Dendritic cell treated with granulocyte-macrophage colony-stimulating factor and Interleukin-4, amounts not matched to agents 40 ng/mL and 50 ng/mL, for 4 days (primary cell): ENCODE results near the gene MYOCD.

Experiments
- H3K27ac Mint-ChIP-seq: one replicate; pipeline ENCODE4 v1.8.0; 2022; ENCODE audit warnings: mild to moderate bottlenecking, mixed read lengths
- H3K27me3 Mint-ChIP-seq: one replicate; pipeline ENCODE4 v1.8.0; 2022; ENCODE audit warnings: mild to moderate bottlenecking, mixed read lengths
- H3K36me3 Mint-ChIP-seq: one replicate; pipeline ENCODE4 v1.8.0; 2022; ENCODE audit warnings: low read depth, mixed read lengths
- H3K4me1 Mint-ChIP-seq: one replicate; pipeline ENCODE4 v1.8.0; 2022; ENCODE audit warnings: low read depth, mixed read lengths
- H3K4me3 Mint-ChIP-seq: one replicate; pipeline ENCODE4 v1.8.0; 2022; ENCODE audit warnings: mild to moderate bottlenecking, moderate library complexity, mixed read lengths
- H3K9me3 Mint-ChIP-seq: one replicate; pipeline ENCODE4 v1.8.0; 2022; ENCODE audit warnings: mixed read lengths
- intact Hi-C: fragments of 100-400 bp; cut with micrococcal nuclease; formaldehyde crosslinking; loops from one replicate; pipeline ENCODE4 v1.15.0; 2022

The MYOCD gene, protein sequence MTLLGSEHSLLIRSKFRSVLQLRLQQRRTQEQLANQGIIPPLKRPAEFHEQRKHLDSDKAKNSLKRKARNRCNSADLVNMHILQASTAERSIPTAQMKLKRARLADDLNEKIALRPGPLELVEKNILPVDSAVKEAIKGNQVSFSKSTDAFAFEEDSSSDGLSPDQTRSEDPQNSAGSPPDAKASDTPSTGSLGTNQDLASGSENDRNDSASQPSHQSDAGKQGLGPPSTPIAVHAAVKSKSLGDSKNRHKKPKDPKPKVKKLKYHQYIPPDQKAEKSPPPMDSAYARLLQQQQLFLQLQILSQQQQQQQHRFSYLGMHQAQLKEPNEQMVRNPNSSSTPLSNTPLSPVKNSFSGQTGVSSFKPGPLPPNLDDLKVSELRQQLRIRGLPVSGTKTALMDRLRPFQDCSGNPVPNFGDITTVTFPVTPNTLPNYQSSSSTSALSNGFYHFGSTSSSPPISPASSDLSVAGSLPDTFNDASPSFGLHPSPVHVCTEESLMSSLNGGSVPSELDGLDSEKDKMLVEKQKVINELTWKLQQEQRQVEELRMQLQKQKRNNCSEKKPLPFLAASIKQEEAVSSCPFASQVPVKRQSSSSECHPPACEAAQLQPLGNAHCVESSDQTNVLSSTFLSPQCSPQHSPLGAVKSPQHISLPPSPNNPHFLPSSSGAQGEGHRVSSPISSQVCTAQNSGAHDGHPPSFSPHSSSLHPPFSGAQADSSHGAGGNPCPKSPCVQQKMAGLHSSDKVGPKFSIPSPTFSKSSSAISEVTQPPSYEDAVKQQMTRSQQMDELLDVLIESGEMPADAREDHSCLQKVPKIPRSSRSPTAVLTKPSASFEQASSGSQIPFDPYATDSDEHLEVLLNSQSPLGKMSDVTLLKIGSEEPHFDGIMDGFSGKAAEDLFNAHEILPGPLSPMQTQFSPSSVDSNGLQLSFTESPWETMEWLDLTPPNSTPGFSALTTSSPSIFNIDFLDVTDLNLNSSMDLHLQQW

DNA sequence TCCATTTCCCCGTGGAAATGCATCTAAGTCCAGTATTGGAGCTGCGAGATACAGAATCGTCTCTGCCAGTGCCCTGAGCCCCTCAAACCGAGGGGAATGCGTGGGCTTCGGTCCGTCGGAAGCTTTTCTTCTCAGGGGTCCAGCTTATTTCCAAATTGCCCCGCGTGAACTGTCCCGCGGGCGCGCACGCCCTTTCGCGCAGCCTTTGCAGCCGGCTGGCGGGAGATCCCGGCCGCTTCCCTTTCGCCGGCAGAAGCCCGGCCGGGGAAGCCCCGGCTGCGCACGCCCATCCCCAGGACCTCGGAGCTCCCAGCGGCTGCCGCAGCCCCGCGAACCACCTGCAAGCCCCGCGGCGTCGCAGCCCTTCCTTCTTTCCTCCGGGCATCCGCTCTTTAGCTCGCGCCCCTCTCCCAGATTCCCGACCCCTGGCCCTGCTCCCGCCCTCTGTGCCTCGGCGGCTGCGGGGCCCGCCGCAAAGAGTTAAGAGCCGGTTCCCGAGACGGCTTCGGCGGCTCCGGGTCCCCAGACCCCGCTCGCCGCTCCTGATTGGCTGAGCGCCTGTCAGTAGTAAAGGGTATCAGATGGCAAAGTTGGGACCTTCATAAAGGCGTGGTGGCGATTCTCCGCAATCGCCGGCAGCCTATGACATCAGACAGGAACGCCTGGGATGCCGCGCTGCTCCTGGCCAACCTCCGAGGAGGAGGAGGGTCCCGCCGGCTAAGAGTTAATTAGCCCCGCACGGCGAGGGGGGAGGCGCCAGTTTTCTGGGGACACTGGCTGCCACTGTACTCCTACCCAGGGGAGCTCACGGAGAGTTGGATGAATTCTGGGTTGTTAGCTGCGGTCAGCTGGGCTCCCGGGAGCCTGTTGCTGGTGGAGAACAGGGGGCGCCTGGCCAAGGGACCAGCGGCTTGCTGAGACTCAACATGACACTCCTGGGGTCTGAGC is at the start of gene MYOCD:
Gene MYOCD (plus strand): TSS at position 628 of the 948 bp plus-strand sequence. CDS start 299 bp downstream, at position 927.
- Mint-ChIP-seq H3K9me3 (no peaks in the 10 kb centered on the region), H3K27me3 (peaks cover 50% of the 10 kb centered on the region), H3K27ac (no peak within 1 kb of the TSS), H3K36me3 (no peaks in the 10 kb centered on the region), H3K4me1 (no peaks in the 10 kb centered on the region), H3K4me3 (no peak within 1 kb of the TSS)
- intact Hi-C loops, result no loop called here

DNA sequence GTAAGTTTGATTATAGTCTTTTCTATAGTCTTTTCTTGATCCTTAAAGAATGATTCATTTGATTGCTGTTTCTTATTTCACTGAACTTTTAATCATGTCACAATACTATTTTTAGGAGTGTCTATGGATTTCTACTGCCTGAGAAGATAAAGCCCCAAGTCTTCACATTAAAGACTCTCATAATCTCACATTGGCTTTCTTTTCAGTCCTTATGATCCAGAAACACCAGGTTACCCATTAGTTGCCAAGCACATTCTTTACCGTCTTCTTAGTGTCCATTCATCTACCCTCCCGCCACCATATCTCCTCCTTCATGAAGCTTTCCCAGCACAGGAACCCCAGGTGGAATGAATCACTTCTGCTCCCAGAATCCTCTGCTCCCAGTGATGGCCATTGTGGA is 49.5 kb upstream of the MYOCD start:
- Mint-ChIP-seq H3K9me3 (peaks cover 14% of the 10 kb centered on the region), H3K27me3 (no peaks in the 10 kb centered on the region), H3K36me3 (no peaks in the 10 kb centered on the region), H3K4me3 (no peak overlapping the region), H3K27ac (no peak overlapping the region), H3K4me1 (no peaks in the 10 kb centered on the region)
- intact Hi-C loops, result no loop called here

DNA sequence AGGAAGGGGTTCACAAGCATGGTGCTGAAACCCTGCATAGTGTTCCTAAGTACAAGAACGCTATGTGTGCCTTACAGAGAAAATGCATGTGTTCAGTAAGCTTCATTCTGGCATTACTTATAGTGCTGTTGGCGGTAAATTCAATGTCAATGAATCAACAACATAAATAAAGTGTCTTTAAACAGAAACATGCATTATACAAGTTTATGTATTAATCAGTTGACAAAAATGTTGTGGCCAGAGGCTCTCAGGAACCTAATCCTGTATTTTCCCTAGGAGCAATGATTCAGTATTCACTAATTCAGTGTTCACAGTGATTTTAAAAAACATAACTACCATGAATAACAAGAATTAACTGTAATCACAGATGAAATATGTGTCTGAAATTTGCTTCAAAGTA is 47.1 kb upstream of the MYOCD start:
- Mint-ChIP-seq H3K9me3 (peaks cover 19% of the 10 kb centered on the region), H3K27me3 (no peaks in the 10 kb centered on the region), H3K4me1 (no peaks in the 10 kb centered on the region), H3K4me3 (no peak overlapping the region), H3K27ac (no peak overlapping the region), H3K36me3 (no peaks in the 10 kb centered on the region)
- intact Hi-C loops, result no loop called here

DNA sequence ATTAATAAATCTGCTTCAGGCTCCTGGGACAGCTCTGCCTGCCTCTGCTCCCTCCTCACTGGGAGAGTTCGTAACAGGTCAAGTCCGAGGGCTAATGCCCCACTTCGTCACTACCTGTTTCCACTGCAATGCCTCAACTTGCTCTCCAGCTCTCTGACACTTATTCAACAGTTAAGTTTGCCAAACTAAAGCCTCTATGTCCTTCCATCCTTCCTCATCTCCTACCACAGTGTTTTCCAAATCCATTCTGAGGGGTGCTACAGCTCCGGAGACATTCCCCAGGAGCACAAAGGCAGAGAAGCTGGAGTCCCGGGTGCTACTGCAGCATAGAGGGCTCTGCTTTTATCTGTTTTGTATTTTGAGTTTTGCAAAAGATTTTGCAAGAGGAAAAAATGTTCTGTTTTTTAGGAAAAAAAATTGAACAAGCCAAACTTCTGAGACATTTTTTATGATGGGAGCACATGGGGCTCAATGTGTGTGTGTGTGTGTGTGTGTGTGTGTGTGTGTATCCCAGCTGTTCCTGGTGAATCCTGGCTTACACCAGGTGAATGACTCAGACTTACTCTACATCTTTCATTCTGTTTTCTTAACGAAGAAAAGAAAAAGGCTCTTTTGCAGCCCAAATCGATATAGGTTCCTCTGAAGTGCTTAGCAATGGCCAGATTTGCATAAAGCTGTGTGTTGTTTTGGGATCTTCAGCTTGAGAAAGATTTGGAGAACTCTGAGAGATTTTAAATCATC is 46.1 kb upstream of the MYOCD start:
- H3K27me3 Mint-ChIP-seq, result no peaks in the 10 kb centered on the region
- H3K4me3 Mint-ChIP-seq, result no peak overlapping the region
- intact Hi-C loops, result no loop called here
- no peaks in the 10 kb centered on the region for H3K4me1 Mint-ChIP-seq
- no peak overlapping the region for H3K27ac Mint-ChIP-seq
- H3K36me3 Mint-ChIP-seq, result no peaks in the 10 kb centered on the region
- H3K9me3 Mint-ChIP-seq, result peaks cover 9% of the 10 kb centered on the region

DNA sequence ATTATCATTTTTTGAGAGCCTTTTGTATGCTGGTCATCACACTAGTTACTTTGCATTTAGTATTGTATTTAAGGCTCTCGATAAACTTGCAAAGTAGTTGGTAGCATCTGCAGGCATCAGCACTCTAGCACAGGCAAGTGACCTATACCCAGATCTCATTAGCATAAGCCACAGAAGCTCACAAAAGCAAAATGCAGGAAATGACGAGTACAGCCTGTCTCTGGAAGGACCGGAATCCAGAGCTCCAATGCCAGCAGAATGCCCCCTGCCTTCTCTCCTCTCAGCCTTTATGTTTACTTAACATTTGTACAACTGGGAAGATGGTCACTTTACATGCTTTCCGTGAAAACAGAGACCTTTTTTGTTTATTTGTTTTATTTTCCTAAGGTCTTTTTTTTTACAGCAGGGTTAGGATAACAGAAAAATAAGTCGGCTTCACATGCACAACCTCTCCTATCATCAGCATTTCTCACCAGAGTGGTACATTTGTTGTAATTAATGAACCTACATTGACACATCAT is 45.4 kb upstream of the MYOCD start:
- Mint-ChIP-seq H3K4me3 (no peak overlapping the region), H3K9me3 (peaks cover 8% of the 10 kb centered on the region), H3K27ac (no peak overlapping the region), H3K4me1 (no peaks in the 10 kb centered on the region), H3K27me3 (no peaks in the 10 kb centered on the region), H3K36me3 (no peaks in the 10 kb centered on the region)
- intact Hi-C loops, result no loop called here

DNA sequence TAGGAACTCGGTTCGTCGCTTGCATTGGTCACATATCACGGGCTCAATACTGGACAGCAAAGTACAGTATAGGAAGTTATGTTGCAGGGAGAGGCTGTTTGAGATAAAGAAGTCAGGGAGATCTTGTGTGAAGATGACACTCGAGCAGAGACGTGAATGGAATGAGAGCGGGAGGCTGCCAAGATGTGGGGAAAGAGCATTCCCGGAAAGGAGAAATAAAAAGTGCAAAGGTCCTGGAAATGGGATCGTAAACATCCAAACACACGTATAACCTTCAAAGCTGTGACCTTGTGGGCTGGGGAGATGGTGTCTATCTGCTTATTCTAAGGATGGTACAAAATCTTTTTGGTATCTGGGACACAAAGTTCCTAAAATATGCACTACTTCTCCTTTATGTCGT is 43.0 kb upstream of the MYOCD start:
- no peaks in the 10 kb centered on the region for H3K4me1 Mint-ChIP-seq
- intact Hi-C loops, result no loop called here
- peaks cover 8% of the 10 kb centered on the region for H3K9me3 Mint-ChIP-seq
- H3K27ac Mint-ChIP-seq, result no peak overlapping the region
- no peak overlapping the region for H3K4me3 Mint-ChIP-seq
- H3K27me3 Mint-ChIP-seq, result no peaks in the 10 kb centered on the region
- H3K36me3 Mint-ChIP-seq, result no peaks in the 10 kb centered on the region

DNA sequence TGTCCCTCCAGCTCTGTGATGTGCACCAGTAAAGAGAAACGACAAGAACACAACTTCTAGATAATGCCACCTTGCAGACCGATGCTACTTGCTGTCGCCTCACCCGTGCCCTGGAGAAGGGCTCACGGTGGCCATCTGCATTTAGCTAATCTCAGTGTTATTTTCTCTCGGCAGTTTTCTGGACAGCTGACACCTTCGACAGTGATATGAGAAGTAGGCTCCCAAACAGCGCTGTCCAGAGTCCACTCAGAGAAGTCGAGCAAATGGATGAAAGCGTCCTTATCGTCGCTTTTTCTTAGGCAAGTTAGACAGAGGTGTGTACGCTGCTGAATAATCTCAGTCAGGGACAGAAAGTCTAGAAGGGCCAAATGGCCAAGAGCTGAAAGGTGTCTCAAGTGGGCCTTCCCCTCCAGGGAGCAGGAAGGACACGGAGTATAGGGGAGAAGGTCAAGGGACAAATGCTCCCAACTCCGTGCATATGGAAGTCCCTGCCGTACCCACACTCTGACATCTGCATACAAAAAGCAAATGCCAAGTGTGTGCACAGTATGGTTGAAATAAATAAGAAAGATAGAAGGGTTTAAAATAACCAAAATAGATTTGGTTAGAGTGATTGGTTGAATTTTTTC is 42.4 kb upstream of the MYOCD start:
- no peak overlapping the region for H3K27ac Mint-ChIP-seq
- H3K4me1 Mint-ChIP-seq, result no peaks in the 10 kb centered on the region
- no peaks in the 10 kb centered on the region for H3K27me3 Mint-ChIP-seq
- H3K36me3 Mint-ChIP-seq, result no peaks in the 10 kb centered on the region
- H3K9me3 Mint-ChIP-seq, result peaks cover 8% of the 10 kb centered on the region
- no peak overlapping the region for H3K4me3 Mint-ChIP-seq
- intact Hi-C loops, result no loop called here

DNA sequence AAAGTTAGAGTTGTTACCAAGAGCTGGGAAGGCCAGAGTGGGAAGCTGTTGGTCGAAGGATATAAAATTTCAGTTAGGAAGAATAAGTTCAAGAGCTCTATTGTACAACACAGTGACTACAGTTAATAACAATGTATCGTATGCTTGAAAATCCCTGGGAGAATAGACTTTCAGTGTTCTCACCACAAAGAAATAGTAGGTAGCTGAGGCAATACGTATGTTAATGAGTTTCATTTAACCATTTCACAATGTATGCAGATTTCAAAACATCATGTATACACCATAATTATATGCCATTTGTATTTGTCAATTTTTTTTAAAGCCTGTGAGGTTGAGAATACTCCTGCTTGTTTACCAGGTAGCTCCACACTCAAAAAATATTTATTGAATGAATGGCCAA is 41.5 kb upstream of the MYOCD start:
- intact Hi-C loops, result no loop called here
- H3K27me3 Mint-ChIP-seq, result no peaks in the 10 kb centered on the region
- H3K4me3 Mint-ChIP-seq, result no peak overlapping the region
- no peaks in the 10 kb centered on the region for H3K4me1 Mint-ChIP-seq
- H3K27ac Mint-ChIP-seq, result no peak overlapping the region
- H3K36me3 Mint-ChIP-seq, result no peaks in the 10 kb centered on the region
- peaks cover 8% of the 10 kb centered on the region for H3K9me3 Mint-ChIP-seq

DNA sequence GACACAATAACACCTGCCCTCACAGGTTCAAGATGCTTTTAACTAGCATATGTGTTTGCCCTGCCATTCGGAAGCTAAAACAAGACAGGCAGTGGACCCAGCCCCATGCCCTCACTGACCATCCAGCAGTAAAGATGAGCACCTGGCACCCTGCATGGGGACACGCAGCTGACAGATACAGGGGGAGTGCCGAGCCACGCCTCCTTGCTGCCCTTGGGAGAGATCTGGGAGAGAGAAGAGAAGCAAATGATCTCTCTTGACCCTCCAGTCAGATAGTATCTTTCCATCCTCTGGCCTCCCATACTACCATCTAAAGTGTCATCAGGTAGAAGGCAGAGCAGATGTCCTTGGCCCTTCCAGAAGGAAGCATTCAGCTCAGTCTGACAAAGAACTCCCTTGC is 40.6 kb upstream of the MYOCD start:
- Mint-ChIP-seq H3K9me3 (peaks cover 8% of the 10 kb centered on the region), H3K27me3 (no peaks in the 10 kb centered on the region), H3K36me3 (no peaks in the 10 kb centered on the region), H3K27ac (no peak overlapping the region), H3K4me3 (no peak overlapping the region), H3K4me1 (no peaks in the 10 kb centered on the region)
- intact Hi-C loops, result no loop called here

DNA sequence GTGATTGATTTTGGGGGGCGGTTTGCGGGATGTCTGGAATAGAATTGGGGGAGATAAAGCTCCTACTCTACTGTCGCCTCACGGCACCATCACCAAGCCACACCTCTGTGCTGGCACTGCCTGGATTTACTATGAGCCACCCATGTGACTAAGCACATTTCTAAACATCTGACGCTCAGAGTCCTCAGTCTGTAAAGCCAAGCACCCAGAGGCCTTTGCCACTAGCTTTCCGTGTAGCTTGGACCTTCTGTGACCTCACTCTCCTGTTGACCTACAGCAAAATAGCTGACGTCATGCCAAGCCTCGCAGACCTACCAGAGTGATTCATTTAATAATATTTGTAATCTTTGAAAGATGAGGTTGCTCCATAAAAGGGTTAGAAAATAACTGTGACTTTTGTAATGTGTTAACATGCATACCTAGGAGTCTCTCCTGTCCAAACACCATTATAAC is 38.5 kb upstream of the MYOCD start:
- peaks cover 8% of the 10 kb centered on the region for H3K9me3 Mint-ChIP-seq
- no peak overlapping the region for H3K4me3 Mint-ChIP-seq
- H3K36me3 Mint-ChIP-seq, result no peaks in the 10 kb centered on the region

DNA sequence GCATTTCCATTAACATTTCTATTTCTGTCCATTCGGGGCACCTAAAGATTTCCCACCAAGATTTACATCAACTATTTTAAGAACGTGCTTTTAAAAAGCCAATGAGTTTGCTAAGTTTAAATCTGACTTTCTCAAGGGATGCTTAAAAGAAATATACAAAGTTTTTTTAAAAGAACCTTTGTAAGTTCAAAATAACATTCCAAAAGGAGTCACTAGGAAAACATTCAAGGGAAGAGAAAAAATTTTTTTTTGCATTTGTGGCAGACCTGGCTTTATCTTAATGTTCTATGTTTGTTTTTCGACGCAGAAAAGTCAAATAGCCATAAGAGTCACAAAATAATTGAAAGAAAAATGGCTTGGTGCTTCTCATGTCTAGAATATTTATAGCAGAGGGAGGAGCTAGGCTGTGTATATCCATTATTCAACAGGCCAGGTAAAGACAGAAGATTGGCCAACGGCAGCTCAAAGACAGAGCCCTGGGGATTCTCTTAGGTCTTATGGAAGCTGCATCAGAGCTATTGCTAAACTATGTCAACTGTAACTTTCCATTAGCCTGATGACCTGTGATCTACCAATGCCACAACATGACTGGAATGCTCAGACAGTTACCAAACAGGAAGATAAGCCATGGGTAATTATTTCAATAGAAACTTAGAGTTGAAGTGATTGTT is 37.8 kb upstream of the MYOCD start:
- no peaks in the 10 kb centered on the region for H3K36me3 Mint-ChIP-seq
- H3K9me3 Mint-ChIP-seq, result peaks cover 1% of the 10 kb centered on the region
- H3K4me1 Mint-ChIP-seq, result no peaks in the 10 kb centered on the region
- intact Hi-C loops, result no loop called here
- no peak overlapping the region for H3K27ac Mint-ChIP-seq
- no peaks in the 10 kb centered on the region for H3K27me3 Mint-ChIP-seq
- no peak overlapping the region for H3K4me3 Mint-ChIP-seq

More for the DNA sequence above, 38.5 kb upstream of the MYOCD start:
- intact Hi-C loops, result no loop called here
- no peak overlapping the region for H3K27ac Mint-ChIP-seq
- H3K4me1 Mint-ChIP-seq, result no peaks in the 10 kb centered on the region
- no peaks in the 10 kb centered on the region for H3K27me3 Mint-ChIP-seq

DNA sequence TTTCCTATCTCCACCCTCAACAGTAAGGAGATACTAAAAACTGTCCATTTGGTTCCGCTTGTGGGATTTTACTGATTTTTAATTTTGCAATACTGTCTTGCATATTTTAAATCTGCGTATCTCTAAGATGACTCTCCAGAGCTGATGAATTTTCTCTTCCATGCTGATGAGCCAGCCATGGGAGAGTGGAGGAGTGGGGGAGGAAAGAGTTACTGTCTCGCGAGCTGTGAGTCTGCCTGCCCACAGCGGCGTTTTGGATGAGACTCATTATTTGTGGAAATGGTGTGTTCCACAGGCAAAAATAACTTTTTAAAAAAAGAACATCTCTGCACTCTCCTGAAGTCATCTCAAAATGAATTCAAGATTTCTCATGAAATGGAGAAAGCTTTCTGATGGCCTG is 34.6 kb upstream of the MYOCD start:
- Mint-ChIP-seq H3K27ac (no peak overlapping the region), H3K9me3 (peaks cover 5% of the 10 kb centered on the region), H3K4me1 (no peaks in the 10 kb centered on the region), H3K27me3 (no peaks in the 10 kb centered on the region), H3K4me3 (no peak overlapping the region), H3K36me3 (no peaks in the 10 kb centered on the region)
- intact Hi-C loops, result no loop called here
